Coronary artery (tissue), 2 donors: ENCODE measurements around the gene UBE2E1.
"Not testable (repeated sequence)": the region's sequence is repeated elsewhere in the genome, so short reads cannot be mapped to it uniquely, and the experiment has no call there.

Source experiments
- DNase-seq: peaks from one replicate; pipeline ENCODE4 v3.0.0-alpha.2; 2017; ENCODE audit warnings: low spot score
- H3K27ac ChIP-seq, 2 donors: fragments of 200-600 bp; sonication (generic); one replicate each; pipeline ENCODE4 v1.5.1; 2016 to 2019
- H3K4me3 ChIP-seq: fragments of 200-600 bp; sonication (generic); 2 replicates; pipeline ENCODE4 v1.5.1; 2016; ENCODE audit warnings: mild to moderate bottlenecking, moderate library complexity
- TF ChIP-seq, protein P1 (sequence below): fragments of 200-600 bp; sonication (generic); IDR thresholded peaks from one replicate; pipeline ENCODE4 v1.5.1; 2019; ENCODE audit warnings: antibody characterized with exemption

The UBE2E1 gene

DNA sequence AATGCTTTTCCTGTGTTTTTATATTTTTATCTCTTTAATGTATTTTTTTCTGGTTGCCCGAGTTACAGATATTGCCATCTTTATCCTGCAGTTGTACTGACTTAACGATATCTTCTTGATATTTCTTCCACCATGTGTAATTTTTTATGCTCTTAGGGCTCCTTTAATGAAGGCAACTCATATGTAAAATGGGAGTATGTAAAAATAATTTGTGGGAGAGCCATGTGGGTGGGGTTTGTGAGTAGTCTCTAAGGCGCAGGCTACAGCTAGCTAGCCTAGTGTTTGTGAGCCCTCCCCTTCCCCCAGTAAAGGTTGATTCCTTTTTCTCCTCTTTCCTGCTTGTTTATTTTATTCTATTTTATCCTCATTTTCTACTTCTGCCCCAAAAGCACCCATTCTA, 38.1 kb downstream of the UBE2E1 start:
- Histone ChIP-seq H3K27ac (no peak overlapping the region), H3K4me3 (no peak overlapping the region)
- DNase-seq = no peak
- TF ChIP-seq, protein P1, sequence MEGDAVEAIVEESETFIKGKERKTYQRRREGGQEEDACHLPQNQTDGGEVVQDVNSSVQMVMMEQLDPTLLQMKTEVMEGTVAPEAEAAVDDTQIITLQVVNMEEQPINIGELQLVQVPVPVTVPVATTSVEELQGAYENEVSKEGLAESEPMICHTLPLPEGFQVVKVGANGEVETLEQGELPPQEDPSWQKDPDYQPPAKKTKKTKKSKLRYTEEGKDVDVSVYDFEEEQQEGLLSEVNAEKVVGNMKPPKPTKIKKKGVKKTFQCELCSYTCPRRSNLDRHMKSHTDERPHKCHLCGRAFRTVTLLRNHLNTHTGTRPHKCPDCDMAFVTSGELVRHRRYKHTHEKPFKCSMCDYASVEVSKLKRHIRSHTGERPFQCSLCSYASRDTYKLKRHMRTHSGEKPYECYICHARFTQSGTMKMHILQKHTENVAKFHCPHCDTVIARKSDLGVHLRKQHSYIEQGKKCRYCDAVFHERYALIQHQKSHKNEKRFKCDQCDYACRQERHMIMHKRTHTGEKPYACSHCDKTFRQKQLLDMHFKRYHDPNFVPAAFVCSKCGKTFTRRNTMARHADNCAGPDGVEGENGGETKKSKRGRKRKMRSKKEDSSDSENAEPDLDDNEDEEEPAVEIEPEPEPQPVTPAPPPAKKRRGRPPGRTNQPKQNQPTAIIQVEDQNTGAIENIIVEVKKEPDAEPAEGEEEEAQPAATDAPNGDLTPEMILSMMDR = no peak

DNA sequence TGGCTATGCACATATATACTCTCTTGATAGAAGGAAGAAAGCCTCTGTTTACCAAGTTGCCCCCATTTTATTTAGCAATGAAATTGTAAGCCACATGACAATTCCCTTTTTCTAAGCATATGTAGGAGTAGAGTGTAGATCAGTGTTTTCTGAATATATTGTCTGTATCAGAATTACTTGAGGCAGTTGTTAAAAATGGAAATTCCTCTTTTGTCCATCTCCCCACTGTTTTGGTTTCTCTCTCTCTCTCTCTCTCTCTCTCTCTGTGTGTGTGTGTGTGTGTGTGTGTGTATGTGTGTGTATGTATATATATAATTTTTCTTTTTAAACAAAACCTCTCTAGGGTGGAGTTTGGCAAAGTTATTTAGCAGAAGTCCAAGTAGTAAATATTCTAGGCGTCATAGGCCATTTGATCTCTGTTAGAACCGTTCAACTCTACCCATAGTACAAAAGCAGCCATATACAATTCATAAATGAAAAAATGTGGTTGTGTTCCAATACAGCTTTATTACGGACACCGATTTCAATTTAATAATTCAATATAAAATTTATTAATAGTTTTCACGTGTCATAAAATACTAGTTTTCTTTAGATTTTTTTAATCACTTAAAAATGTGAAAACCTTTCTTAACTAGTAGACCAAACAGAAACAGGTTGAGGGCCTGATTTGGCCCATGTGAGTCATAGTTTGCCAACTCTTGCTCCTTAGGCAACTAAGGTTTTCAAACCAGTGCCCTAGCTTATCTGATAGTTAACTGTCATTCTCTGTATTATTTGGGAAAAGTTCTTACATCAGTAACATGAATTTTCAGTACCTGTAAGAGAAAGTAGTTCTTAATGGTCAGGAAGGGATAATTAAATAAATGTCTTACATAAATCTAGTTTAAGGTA, 39.8 kb downstream of the UBE2E1 start:
- DNase-seq = no peak
- H3K4me3 ChIP-seq = no peak overlapping the region
- TF ChIP-seq, protein P1 = no peak
- no peak overlapping the region for H3K27ac ChIP-seq

DNA sequence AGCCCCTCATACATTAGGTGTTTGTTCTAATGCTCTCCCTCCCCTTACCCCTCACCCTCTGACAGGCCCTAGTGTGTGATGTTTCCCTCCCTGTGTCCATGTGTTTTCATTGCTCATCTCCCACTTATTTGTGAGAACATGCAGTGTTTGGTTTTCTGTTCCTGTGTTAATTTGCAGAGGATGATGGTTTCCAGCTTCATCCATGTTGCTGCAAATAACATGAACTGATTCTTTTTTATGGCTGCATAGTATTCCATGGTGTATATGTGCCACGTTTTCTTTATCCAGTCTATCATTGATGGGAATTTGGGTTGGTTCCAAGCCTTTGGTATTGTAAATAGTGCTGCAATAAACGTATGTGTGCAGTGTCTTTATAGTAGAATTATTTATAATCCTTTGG, 43.7 kb downstream of the UBE2E1 start:
- H3K4me3 ChIP-seq, DNase-seq, H3K27ac ChIP-seq: not testable (repeated sequence)

DNA sequence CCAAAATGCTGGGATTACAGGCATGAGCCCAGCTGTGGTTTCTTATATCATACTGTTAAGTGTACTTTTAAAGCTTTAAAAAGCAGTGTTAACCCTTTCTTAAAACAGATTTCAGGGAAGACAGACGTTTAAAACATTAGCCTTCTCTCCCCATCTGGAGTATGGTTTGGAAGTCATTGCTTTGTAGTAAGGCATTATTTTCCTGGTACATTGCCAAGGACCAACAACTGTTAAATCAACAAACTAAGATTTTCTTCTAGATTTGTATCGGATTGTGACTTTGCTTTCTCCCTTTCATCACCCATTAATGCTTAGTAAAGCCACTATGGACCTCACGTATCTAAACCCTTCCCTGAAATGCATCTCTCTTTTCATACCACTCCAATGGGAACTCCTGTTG, 50.5 kb downstream of the UBE2E1 start:
- TF ChIP-seq, protein P1 = no peak
- Histone ChIP-seq H3K4me3 (no peak overlapping the region), H3K27ac (no peak overlapping the region)
- no peak for DNase-seq

DNA sequence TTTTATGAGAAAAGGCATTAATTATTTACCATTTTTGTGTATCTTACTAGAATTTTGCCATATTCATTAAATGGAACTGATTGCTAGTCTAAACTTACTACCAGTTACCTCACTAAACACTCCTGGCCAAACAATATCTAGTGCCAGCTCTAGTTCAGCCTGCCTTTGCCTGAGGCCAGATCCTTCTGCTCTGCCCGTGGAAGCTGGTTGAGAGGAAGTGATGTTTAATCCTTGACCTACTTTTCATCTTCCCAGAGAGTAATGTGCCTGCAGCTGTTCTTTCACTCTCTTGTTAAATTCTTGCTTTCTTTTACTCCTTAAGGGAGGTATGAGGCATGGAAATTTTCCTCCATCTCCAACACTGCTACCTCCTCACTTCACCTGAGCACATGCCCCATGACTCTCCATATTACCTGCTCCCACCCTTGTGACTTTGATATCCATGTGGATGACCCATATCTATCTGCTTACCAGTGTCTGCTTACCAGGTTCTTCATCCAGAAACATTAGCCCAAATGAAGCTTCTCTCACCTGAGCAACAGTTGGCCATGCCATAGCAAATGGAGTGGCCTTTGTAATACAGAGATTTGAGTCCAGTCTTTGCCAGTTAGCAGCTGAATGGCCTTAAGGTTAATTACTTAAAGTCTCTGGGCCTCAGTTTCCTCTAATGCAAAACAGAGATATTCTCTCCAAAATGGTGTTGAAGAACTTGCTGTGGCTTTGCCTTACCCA, 53.4 kb downstream of the UBE2E1 start:
- TF ChIP-seq, protein P1 = no peak
- H3K27ac ChIP-seq = no peak overlapping the region

DNA sequence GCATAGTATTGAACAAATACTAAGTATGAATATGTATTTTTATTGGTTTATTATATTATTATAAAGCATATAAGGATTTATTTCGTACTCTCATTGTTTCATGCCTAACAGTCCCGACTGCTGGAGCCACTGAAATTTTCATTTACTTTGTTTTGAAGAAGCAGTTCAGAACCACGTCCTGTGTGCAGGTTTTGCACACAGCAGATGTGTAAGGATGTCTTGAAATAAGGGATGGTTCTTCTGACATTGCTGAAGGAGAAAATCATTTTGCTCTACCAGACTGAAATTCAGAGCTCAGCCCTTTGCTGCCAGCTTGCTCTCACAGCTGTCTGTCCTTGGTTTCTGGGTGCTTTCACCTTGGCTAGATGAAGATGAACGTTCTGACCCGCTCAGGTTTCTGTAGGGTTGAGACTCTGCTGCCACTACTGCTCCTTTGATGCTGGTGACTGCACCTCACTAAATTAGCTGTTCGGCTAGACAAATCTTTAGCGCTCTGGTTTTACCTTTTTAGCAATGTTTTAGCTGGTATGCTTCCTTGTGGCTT, 54.2 kb downstream of the UBE2E1 start:
- DNase-seq = no peak
- H3K27ac ChIP-seq = no peak overlapping the region
- H3K4me3 ChIP-seq = no peak overlapping the region
- TF ChIP-seq, protein P1 = no peak

More for the DNA sequence above, 53.4 kb downstream of the UBE2E1 start:
- no peak for DNase-seq
- H3K4me3 ChIP-seq = no peak overlapping the region

DNA sequence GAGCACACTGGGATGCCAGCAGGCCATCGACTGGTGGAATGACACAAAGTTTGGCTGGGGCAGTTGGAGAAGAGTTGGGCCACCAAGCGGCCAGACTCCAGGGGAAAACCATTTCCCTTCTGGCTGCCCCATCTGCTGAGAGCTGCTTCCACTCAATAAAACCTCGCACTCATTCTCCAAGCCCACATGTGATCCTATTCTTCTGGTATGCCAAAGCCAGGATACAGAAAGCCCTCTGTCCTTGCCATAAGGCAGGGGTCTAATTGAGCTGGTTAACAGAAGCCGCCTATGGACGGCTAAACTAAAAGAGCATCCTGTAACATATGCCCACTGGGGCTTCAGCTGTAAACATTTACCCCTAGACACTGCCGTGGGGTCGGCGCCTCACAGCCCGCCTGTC, 55.9 kb downstream of the UBE2E1 start:
- DNase-seq = no peak
- no peak overlapping the region for H3K4me3 ChIP-seq
- TF ChIP-seq, protein P1 = no peak
- no peak overlapping the region for H3K27ac ChIP-seq
